Breast epithelium (tissue), 3 donors: ENCODE data around the gene DIRAS1.

ENCODE experiments used
- POLR2A ChIP-seq: fragments of 450-650 bp; IDR thresholded peaks from one replicate; pipeline ENCODE4 v1.6.1; 2016; ENCODE audit warnings: antibody characterized with exemption, mild to moderate bottlenecking, moderate library complexity
- TF ChIP-seq, protein P1 (sequence below), 3 donors: fragments of 450-650 bp; IDR thresholded peaks; one replicate each; pipeline ENCODE4 v1.5.1; 2016 to 2017; ENCODE audit warnings: antibody characterized with exemption in 3 of 3, mild to moderate bottlenecking in 3 of 3, moderate library complexity in 3 of 3

DNA sequence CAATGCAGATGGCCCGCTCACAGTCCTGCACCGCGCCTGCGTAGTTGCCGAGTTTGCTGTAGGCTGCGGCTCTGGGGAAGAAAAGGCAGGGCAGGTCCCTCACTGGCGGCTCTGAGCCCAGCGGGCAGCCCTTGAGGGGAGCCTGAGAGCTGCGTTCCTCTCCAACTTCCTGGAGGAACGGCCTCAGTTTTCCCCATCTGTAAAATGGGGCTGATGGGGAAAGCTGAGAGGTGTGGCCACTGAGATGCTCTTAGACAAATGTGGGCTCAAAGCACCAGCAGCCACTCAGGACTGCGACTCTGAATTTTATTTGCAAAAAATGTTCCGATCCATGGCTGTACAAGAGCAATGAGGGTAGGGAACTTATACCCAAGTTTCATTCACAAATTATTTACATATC is 42.5 kb upstream of the DIRAS1 start:
- TF ChIP-seq POLR2A = no peak
- TF ChIP-seq, protein P1, sequence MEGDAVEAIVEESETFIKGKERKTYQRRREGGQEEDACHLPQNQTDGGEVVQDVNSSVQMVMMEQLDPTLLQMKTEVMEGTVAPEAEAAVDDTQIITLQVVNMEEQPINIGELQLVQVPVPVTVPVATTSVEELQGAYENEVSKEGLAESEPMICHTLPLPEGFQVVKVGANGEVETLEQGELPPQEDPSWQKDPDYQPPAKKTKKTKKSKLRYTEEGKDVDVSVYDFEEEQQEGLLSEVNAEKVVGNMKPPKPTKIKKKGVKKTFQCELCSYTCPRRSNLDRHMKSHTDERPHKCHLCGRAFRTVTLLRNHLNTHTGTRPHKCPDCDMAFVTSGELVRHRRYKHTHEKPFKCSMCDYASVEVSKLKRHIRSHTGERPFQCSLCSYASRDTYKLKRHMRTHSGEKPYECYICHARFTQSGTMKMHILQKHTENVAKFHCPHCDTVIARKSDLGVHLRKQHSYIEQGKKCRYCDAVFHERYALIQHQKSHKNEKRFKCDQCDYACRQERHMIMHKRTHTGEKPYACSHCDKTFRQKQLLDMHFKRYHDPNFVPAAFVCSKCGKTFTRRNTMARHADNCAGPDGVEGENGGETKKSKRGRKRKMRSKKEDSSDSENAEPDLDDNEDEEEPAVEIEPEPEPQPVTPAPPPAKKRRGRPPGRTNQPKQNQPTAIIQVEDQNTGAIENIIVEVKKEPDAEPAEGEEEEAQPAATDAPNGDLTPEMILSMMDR (IDR thresholded peaks at IDR 0.05) = no peak
